Measurements from ENCODE around the gene COG1.

DNA sequence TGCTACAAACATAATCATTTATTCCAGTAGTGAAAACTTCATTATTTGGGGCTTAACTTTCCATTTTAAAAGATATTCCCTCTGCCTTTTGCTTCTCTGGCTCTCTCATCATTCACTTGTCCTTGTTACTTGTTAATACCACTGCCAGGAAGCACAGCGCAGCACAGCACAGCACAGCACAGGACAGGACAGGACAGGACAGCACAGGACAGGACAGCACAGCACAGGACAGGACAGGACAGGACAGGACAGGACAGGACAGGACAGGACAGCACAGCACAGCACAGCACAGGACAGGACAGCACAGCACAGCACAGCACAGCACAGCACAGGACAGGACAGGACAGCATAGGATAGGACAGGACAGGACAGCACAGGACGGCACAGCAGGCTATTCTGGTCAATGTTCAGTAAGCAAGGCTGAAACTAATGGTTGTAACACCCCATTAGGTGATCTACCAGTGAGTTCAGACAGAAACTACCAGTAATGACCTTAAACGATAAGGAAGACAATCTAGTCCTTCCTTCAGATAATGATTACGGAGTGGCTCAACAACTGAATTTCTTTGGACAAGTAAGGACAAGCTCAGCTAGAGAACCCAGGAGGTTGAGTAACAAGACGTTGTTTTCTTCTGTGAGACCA, 31.9 kb downstream of the COG1 start:
- TF ChIP-seq, protein P1, sequence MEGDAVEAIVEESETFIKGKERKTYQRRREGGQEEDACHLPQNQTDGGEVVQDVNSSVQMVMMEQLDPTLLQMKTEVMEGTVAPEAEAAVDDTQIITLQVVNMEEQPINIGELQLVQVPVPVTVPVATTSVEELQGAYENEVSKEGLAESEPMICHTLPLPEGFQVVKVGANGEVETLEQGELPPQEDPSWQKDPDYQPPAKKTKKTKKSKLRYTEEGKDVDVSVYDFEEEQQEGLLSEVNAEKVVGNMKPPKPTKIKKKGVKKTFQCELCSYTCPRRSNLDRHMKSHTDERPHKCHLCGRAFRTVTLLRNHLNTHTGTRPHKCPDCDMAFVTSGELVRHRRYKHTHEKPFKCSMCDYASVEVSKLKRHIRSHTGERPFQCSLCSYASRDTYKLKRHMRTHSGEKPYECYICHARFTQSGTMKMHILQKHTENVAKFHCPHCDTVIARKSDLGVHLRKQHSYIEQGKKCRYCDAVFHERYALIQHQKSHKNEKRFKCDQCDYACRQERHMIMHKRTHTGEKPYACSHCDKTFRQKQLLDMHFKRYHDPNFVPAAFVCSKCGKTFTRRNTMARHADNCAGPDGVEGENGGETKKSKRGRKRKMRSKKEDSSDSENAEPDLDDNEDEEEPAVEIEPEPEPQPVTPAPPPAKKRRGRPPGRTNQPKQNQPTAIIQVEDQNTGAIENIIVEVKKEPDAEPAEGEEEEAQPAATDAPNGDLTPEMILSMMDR (IDR thresholded peaks at IDR 0.05), result no peak
- TF ChIP-seq POLR2A (IDR thresholded peaks at IDR 0.05), result no peak

Measured in body of pancreas (tissue), 4 donors.